GM19239 (cell line): Measurements from ENCODE around the gene UBASH3A.
"Not testable (repeated sequence)": the region's sequence is repeated elsewhere in the genome, so short reads cannot be mapped to it uniquely, and the experiment has no call there.

ENCODE experiments used
- DNase-seq: peaks from one replicate; pipeline ENCODE4 v3.0.0; 2011; ENCODE audit warnings: low spot score; ENCODE audit not compliant: insufficient read length
- FAIRE-seq: peaks from 2 replicates; lab custom pipeline; 2011; peaks lifted over from hg19 to GRCh38; lab: Jason Lieb, UNC

UBASH3A gene

GRCh38 chr21:42461185-42461520, 57.5 kb downstream of the UBASH3A start:
- FAIRE-seq (no peak), DNase-seq (no peak)

- FAIRE-seq (peak; percentile 87), DNase-seq (no peak)
Observed at GRCh38 chr21:42461881-42462877, 58.5 kb downstream of the UBASH3A start.

DNA sequence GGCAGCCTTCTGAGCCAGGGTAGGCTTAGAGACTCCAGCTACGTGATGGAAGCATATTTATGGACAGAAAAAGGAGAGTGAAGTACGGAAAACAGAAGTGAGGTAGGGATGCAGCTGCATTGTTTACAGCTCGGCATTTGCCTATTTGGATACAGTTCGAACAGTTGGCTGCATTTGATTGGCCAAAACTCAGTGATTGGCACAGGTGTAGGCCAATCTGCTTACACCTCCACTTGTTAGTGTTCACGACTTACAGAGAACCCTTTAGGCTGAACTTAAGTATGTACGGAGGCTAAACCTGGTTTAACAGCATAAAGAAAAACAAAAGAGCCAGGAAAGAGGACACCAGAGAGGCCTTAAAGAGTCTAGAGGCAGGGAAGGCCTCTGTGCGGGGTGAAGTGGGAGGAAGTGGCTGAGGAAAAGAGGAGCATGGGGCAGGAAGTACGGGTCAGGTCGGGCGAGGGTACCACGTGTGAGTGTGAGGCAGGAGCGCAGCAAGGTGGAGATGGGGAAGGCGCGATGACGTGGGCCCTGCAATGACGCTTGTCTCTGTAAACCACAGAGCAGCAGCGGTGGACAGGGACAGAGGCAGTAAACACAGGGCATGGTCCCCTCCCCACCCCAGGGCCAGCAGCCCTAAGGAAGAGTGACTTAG, 60.3 kb downstream of the UBASH3A start:
- peak; percentile 97 for FAIRE-seq
- DNase-seq, result no peak

DNA sequence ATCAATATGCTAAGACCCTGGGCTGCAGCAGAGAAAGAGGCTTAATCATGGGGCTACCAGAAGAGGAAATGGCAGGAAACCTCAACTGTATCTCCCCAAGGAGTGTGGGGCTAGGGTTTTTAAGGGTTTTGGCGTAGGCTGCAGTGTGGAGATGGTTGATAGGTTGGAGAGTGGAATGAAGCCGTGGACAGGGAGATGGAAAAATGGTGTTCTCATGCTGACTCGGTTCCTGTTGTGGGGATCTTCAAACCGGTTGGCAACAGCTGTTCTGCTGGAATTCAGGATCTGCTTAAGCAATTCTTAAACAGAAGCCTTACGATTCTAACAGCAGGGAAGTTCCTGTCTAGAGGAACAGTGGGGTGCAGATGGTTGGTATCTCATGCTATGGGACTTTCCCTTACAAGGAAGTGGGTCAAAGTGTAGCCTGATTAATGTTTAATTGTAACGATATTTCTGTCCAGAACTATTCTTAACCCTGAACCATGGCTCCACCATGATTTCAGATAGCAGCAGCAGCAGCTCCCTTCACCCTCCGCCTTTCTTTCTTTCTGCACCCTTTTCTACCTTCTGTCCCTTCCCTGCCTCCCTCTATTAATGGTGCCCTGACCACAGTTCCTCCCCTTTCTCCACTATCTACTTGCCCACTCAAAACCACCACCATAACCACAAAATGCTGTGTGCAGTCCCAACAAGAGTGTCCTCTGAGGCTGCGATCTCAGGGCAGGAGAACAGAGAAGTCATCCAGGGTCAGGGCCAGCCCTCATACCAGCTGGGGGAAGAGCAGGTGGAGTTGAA, 61.5 kb downstream of the UBASH3A start:
- FAIRE-seq, result peak; percentile 96
- no peak for DNase-seq

- DNase-seq (no peak), FAIRE-seq (no peak)
Observed at GRCh38 chr21:42465803-42466127, 62.1 kb downstream of the UBASH3A start.

DNA sequence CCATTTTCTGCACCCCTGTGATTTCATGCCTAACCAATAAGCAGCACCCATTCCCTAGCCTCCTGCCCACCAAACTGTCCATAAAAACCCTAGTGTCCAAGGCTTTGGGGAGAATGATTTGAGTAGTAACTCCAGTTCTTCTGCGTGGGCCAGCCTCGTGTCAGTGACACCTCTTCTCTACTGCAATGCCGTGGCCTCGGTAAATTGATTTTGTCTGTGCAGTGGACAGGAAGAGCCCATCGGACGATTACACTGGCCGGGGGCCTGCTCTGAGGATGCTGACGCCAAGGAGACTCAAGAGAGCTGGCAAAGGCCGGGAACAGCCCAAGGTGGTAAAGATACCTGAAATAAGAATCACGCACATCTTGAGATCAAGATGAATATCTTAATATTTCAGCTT, 63.0 kb downstream of the UBASH3A start:
- no peak for FAIRE-seq
- no peak for DNase-seq

- peak; percentile 98 for FAIRE-seq
- peak; percentile 42 for DNase-seq
Observed at GRCh38 chr21:42467140-42467983, 63.7 kb downstream of the UBASH3A start.

- FAIRE-seq, result no peak
- DNase-seq, result no peak
Observed at GRCh38 chr21:42468491-42469131, 64.9 kb downstream of the UBASH3A start.

DNA sequence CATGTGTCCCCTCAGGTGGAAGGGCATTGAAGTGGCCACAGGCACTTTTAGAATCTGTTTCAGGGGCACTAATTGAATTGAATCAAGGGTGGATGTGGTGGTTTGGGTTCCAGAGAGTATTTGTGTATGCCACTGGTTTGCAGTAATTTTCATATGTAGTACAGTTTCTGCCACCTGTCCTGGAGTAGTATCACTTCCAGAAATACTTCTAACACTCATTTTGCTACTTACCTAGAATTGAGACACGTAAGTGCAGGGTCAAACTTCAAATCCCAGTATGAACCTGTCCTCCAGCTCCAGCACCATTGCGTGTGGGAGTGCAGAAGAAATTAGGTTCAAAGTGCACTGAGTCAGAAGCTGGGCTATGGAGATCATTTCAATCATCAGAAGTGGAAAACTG, 65.6 kb downstream of the UBASH3A start:
- DNase-seq (peak; percentile 29), FAIRE-seq (peak; percentile 97)

DNA sequence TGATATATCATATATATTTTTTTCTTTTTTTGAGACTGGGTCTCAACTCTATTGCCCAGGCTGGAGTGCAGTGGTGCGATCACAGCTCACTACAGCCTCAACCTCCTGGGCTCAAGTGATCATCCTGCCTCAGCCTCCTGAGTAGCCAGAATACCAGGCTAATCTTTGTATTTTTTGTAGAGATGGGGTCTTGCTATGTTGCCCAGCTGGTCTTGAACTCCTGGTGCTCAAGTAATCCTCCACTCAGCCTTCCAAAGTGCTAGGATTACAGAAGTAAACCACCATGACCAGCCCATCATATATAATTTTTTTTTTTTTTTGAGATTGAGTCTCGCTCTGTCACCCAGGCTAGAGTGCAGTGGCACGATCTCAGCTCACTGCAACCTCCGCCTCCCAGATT, 66.0 kb downstream of the UBASH3A start:
- FAIRE-seq, DNase-seq: not testable (repeated sequence)

GRCh38 chr21:42471206-42471605, 67.5 kb downstream of the UBASH3A start:
- FAIRE-seq (no peak), DNase-seq (no peak)

DNA sequence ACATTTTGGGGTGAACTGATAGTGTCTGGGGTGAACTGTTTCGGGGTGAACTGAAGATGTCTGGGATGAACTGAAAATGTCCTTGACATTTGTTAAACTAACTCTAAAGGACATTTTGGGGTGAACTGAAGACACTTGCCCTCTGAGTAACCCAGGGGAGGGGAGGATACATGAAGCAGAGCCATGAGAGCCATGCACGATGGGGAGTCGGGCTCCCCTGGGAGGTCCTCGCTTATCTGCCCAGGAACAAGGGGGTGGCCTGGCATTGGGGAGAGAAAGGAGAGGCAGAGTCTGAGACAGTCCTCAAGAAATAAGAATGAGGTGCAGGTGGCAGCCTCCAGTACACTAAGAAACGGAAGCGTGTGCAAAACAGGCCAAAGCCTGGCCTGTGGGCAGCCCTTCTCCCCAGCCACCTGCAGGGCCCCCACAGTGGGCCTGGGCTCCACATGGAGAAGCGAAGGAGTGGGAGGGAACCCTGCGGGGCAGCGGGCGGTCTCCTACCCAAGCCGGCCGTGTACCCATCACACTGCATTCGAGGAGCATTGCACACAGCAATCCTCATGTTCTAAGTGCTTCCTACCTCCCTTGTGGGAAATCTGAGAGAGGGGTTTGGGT, 68.1 kb downstream of the UBASH3A start:
- no peak for FAIRE-seq
- DNase-seq, result no peak

GRCh38 chr21:42472521-42472920, 68.8 kb downstream of the UBASH3A start:
- DNase-seq (no peak), FAIRE-seq (no peak)

- DNase-seq, result no peak
- FAIRE-seq, result no peak
Observed at GRCh38 chr21:42473498-42474042, 69.9 kb downstream of the UBASH3A start.

DNA sequence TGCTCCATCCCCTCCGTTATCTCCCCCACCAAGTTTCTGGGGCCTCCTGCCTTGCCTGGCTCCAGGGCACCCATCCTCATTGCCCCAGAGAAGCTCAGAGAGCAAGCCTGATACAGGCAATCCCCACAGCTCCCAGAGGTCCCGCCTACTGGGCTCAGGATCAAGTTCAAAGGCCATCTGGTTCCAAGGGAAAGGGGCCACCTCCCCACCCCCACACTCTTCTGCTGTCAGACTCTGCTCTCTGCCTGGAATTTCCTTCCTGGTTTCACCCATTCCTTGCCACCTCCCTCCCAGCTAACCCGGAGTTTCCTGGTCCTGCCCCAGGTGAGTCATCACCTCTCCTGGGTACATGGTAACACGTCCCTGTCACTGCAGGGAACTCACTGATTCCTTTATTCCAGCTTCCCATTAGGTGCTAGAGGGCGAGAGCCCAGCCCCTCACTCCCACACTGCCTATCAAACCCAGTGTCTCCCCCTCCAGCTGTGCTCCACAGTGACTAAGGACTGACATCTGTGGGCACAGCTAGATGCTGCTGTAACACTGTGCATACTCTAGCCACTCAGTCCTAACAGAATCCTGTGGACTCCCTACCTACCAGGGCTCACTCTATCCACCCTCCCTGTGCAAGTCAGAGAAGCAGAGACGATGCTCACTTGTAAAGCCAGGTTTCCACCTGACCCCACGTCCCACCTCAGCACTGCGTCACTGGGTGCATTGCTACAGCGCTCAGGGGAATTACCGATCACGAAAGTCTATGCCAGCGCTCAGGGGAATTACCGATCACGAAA, 70.5 kb downstream of the UBASH3A start:
- DNase-seq, result no peak
- FAIRE-seq, result peak; percentile 44

GRCh38 chr21:42475036-42475435, 71.3 kb downstream of the UBASH3A start:
- FAIRE-seq, result no peak
- DNase-seq, result no peak

GRCh38 chr21:42475526-42476387, 72.1 kb downstream of the UBASH3A start:
- no peak for DNase-seq
- no peak for FAIRE-seq
